HL-60 (cell line): ENCODE results near the gene AGPAT2.

Source experiments
- DNase-seq, 2 experiments: peaks; one replicate each; pipeline ENCODE4 v3.0.0-alpha.2; 2010 to 2020; ENCODE audit warnings: low read depth in 1 of 2, low spot score in 1 of 2
- H3K27ac ChIP-seq: fragments of 250-450 bp; sonication (Bioruptor Pico); replicated peaks from 2 replicates; pipeline ENCODE4 v1.5.1; 2020; ENCODE audit warnings: mild to moderate bottlenecking, moderate library complexity
- H3K27me3 ChIP-seq: fragments of 250-450 bp; sonication (Bioruptor Pico); 2 replicates; pipeline ENCODE4 v1.5.1; 2021; ENCODE audit warnings: mild to moderate bottlenecking, moderate library complexity; ENCODE audit not compliant: insufficient read depth, poor library complexity, severe bottlenecking
- H3K4me3 ChIP-seq: replicated peaks from 2 replicates; pipeline ENCODE4 v1.5.1; 2011; ENCODE audit warnings: mild to moderate bottlenecking, control low read depth, low read length; ENCODE audit not compliant: insufficient read depth
- CTCF ChIP-seq: IDR thresholded peaks from one replicate; pipeline ENCODE4 v1.5.1; 2011; ENCODE audit warnings: low read length, control low read depth, inconsistent platforms; ENCODE audit not compliant: insufficient read depth
- GABPA ChIP-seq: IDR thresholded peaks from 2 replicates; pipeline ENCODE4 v1.6.1; 2012; ENCODE audit warnings: low read depth
- POLR2AphosphoS5 ChIP-seq: IDR thresholded peaks from 2 replicates; pipeline ENCODE4 v1.6.1; 2012; ENCODE audit warnings: low read depth
- REST ChIP-seq: IDR thresholded peaks from 2 replicates; pipeline ENCODE4 v1.6.1; 2012; ENCODE audit warnings: low read depth; ENCODE audit not compliant: insufficient replicate concordance
- SPI1 ChIP-seq: IDR thresholded peaks from 2 replicates; pipeline ENCODE4 v1.6.1; 2012; ENCODE audit warnings: low read depth, mild to moderate bottlenecking, borderline replicate concordance

Gene AGPAT2

GRCh38 chr9:136667940-136668760, 19.1 kb downstream of the AGPAT2 start:
- Histone ChIP-seq H3K27ac (no peak overlapping the region), H3K27me3 (peaks cover 34% of the 10 kb centered on the region), H3K4me3 (no peak overlapping the region)
- no peak for DNase-seq
- TF ChIP-seq SPI1: no peak
- no peak for TF ChIP-seq CTCF
- no peak for TF ChIP-seq REST

- Histone ChIP-seq H3K4me3 (no peak overlapping the region), H3K27me3 (peaks cover 34% of the 10 kb centered on the region), H3K27ac (no peak overlapping the region)
- no peak for DNase-seq
- TF ChIP-seq POLR2AphosphoS5: no peak
- TF ChIP-seq REST: no peak
Observed at GRCh38 chr9:136667214-136667939, 19.9 kb downstream of the AGPAT2 start.

- Histone ChIP-seq H3K27ac (no peak overlapping the region), H3K4me3 (peak overlapping the region; percentile 16; the same call in 1 of the 2 replicates), H3K27me3 (peaks cover 34% of the 10 kb centered on the region)
- no peak for DNase-seq
- no peak for TF ChIP-seq POLR2AphosphoS5
- TF ChIP-seq SPI1: no peak
- TF ChIP-seq CTCF: no peak
- TF ChIP-seq GABPA: no peak
Observed at GRCh38 chr9:136666372-136667213, 20.7 kb downstream of the AGPAT2 start.
